Natural killer cell (primary cell): ENCODE data around the gene SH3BP4. TPM values are rescaled to one million over a fixed set of nuclear protein-coding genes. Genes with fewer than 3 reads are reported as not detected.

Experiments
- ATAC-seq, 3 donors: fragments of 150-1000 bp in 2 of 3; fragments of 200-7000 bp in 1 of 3; cut with Tn5 transposase; 1 replicate in 1 of 3; 2 replicates in 2 of 3; pipeline ENCODE4 v1.10.0; 2021; ENCODE audit warnings: mild to moderate bottlenecking in 2 of 3, moderate library complexity in 2 of 3
- DNase-seq, 2 donors: peaks; one replicate each; pipeline versions ENCODE4 v3.0.0 to v3.0.0-alpha.2; 2013 to 2021; ENCODE audit warnings: mixed read lengths in 1 of 2
- H3K27ac ChIP-seq: one replicate; pipeline ENCODE4 v1.5.1; 2013; ENCODE audit warnings: mild to moderate bottlenecking, low read length
- H3K27me3 ChIP-seq: one replicate; pipeline ENCODE4 v1.6.1; 2013; ENCODE audit warnings: low read length; ENCODE audit not compliant: control insufficient read depth, insufficient read depth
- H3K36me3 ChIP-seq: one replicate; pipeline ENCODE4 v1.6.1; 2013; ENCODE audit warnings: low read length; ENCODE audit not compliant: control insufficient read depth, insufficient read depth
- H3K4me1 ChIP-seq: one replicate; pipeline ENCODE4 v1.6.1; 2013; ENCODE audit warnings: low read length; ENCODE audit not compliant: control insufficient read depth, insufficient read depth
- H3K4me3 ChIP-seq: one replicate; pipeline ENCODE4 v1.5.1; 2013; ENCODE audit warnings: low read length
- H3K9me3 ChIP-seq: one replicate; pipeline ENCODE4 v1.6.1; 2013; ENCODE audit warnings: low read length; ENCODE audit not compliant: control insufficient read depth, insufficient read depth
- H3K27ac Mint-ChIP-seq, 2 donors: one replicate each; pipeline ENCODE4 v1.8.0; 2022; ENCODE audit warnings: mild to moderate bottlenecking in 2 of 2, mixed read lengths in 2 of 2, moderate library complexity in 1 of 2
- H3K27me3 Mint-ChIP-seq, 2 donors: one replicate each; pipeline ENCODE4 v1.8.0; 2022; ENCODE audit warnings: low read depth in 2 of 2, mixed read lengths in 2 of 2
- H3K36me3 Mint-ChIP-seq: one replicate; pipeline ENCODE4 v1.8.0; 2022; ENCODE audit warnings: mixed read lengths
- H3K4me1 Mint-ChIP-seq, 2 donors: one replicate each; pipeline ENCODE4 v1.8.0; 2022; ENCODE audit warnings: mixed read lengths in 2 of 2
- H3K4me3 Mint-ChIP-seq: one replicate; pipeline ENCODE4 v1.8.0; 2022; ENCODE audit warnings: mild to moderate bottlenecking, moderate library complexity, mixed read lengths
- H3K9me3 Mint-ChIP-seq, 2 donors: one replicate each; pipeline ENCODE4 v1.8.0; 2022; ENCODE audit warnings: mixed read lengths in 2 of 2
- CTCF ChIP-seq: fragments of 200-600 bp; IDR thresholded peaks from one replicate; pipeline ENCODE4 v1.8.0; 2022; ENCODE audit warnings: antibody characterized with exemption
- WGBS: methylation state at CpG from one replicate; pipeline ENCODE4 v1.1.7; 2013; ENCODE audit warnings: missing lambda C conversion rate; ENCODE audit not compliant: insufficient coverage; 5-methylcytosine and 5-hydroxymethylcytosine counted together
- intact Hi-C: fragments of 100-400 bp; cut with micrococcal nuclease; formaldehyde crosslinking; loops from one replicate; pipeline ENCODE4 v1.14.2; 2022
- total RNA-seq, 4 donors: library from RNA; stranded (reverse); fragments of 120-200 nt in 1 of 4; gene quantifications; one replicate each; pipeline versions ENCODE4 v1.2.3 to v1.2.4, GENCODE V29; 2013 to 2022

SH3BP4 gene
- total RNA-seq, 3 donors from 2014 or later (not counting 1 experiment from before 2014, with no cell fraction given) = 0.39 to 2.6 (median 1.0) TPM

- Mint-ChIP-seq H3K27me3 (peaks cover 2 to 11% of the 10 kb centered on the region in 2 donors), H3K36me3 (no peaks in the 10 kb centered on the region), H3K9me3 (no peaks in the 10 kb centered on the region), H3K4me1 (peaks cover 0 to 4% of the 10 kb centered on the region in 2 donors), H3K4me3 (no peak overlapping the region), H3K27ac (no peak overlapping the region)
- Histone ChIP-seq H3K9me3 (no peaks in the 10 kb centered on the region), H3K4me1 (peaks cover 33% of the 10 kb centered on the region), H3K36me3 (no peaks in the 10 kb centered on the region), H3K27ac (no peak overlapping the region), H3K27me3 (no peaks in the 10 kb centered on the region), H3K4me3 (no peak overlapping the region)
- no peak for TF ChIP-seq CTCF
- 93% methylated on average over 6 of the region's 6 CpGs for WGBS
- DNase-seq (no peak), ATAC-seq (no peak)
- intact Hi-C loops = no loop called here
Observed at GRCh38 chr2:234991793-234992192, 40.0 kb downstream of the SH3BP4 start.

GRCh38 chr2:234992196-234992595, 40.4 kb downstream of the SH3BP4 start:
- Histone ChIP-seq H3K36me3 (no peaks in the 10 kb centered on the region), H3K4me1 (peaks cover 33% of the 10 kb centered on the region), H3K9me3 (no peaks in the 10 kb centered on the region), H3K27me3 (no peaks in the 10 kb centered on the region), H3K27ac (no peak overlapping the region), H3K4me3 (no peak overlapping the region)
- TF ChIP-seq CTCF = no peak
- H3K4me1 Mint-ChIP-seq = peaks cover 0 to 4% of the 10 kb centered on the region in 2 donors
- H3K27me3 Mint-ChIP-seq = peaks cover 2 to 11% of the 10 kb centered on the region in 2 donors
- no peaks in the 10 kb centered on the region for H3K9me3 Mint-ChIP-seq
- DNase-seq (no peak), ATAC-seq (no peak)
- 90% methylated on average over 10 of the region's 10 CpGs for WGBS
- H3K4me3 Mint-ChIP-seq = no peak overlapping the region
- H3K36me3 Mint-ChIP-seq = no peaks in the 10 kb centered on the region
- H3K27ac Mint-ChIP-seq = no peak overlapping the region
- intact Hi-C loops = no loop called here

GRCh38 chr2:234992624-234993349, 41.0 kb downstream of the SH3BP4 start:
- Mint-ChIP-seq H3K4me3 (no peak overlapping the region), H3K27ac (no peak overlapping the region), H3K36me3 (no peaks in the 10 kb centered on the region), H3K9me3 (no peaks in the 10 kb centered on the region), H3K4me1 (peaks cover 0 to 4% of the 10 kb centered on the region in 2 donors), H3K27me3 (peaks cover 2 to 11% of the 10 kb centered on the region in 2 donors)
- no peak for ATAC-seq
- no peak overlapping the region for H3K4me3 ChIP-seq
- WGBS = 89% methylated on average over 23 of the region's 23 CpGs
- H3K4me1 ChIP-seq = peaks cover 33% of the 10 kb centered on the region
- H3K27ac ChIP-seq = no peak overlapping the region
- no peaks in the 10 kb centered on the region for H3K27me3 ChIP-seq
- H3K9me3 ChIP-seq = no peaks in the 10 kb centered on the region
- no peaks in the 10 kb centered on the region for H3K36me3 ChIP-seq
- TF ChIP-seq CTCF = no peak
- intact Hi-C loops = no loop called here
- DNase-seq = no peak
